ENCODE data around the gene AP3D1.

AP3D1 gene

DNA sequence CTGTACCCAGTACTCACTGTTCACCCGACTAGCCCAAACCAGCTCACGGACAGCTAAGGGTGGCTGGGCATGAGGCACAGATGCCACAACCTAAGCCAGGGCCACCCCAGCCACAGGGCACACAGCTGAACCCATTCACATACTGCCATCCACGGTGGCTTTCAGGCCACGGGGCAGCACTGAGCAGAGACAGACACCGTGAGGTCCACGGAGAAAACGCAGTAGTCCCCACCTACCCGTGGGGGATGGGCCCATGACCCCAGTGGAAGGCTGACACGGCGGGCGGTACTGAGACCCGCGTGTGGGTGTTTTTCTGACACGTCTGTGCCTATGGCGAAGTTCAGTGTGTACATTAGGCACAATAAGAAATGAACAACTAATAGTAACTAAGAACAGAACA is 29.1 kb downstream of the AP3D1 start:
- no peak for DNase-seq
- Histone ChIP-seq H3K4me3 (no peak overlapping the region), H3K27ac (no peak overlapping the region), H3K36me3 (peaks cover 76 to 99% (median 95%) of the 10 kb centered on the region in 3 donors), H3K27me3 (no peaks in the 10 kb centered on the region), H3K9me3 (no peaks in the 10 kb centered on the region), H3K4me1 (no peaks in the 10 kb centered on the region)
- intact Hi-C loops (cut with DNase I; ENCODE audit: low total_unique reads): no loop called here
- TF ChIP-seq, protein P1, sequence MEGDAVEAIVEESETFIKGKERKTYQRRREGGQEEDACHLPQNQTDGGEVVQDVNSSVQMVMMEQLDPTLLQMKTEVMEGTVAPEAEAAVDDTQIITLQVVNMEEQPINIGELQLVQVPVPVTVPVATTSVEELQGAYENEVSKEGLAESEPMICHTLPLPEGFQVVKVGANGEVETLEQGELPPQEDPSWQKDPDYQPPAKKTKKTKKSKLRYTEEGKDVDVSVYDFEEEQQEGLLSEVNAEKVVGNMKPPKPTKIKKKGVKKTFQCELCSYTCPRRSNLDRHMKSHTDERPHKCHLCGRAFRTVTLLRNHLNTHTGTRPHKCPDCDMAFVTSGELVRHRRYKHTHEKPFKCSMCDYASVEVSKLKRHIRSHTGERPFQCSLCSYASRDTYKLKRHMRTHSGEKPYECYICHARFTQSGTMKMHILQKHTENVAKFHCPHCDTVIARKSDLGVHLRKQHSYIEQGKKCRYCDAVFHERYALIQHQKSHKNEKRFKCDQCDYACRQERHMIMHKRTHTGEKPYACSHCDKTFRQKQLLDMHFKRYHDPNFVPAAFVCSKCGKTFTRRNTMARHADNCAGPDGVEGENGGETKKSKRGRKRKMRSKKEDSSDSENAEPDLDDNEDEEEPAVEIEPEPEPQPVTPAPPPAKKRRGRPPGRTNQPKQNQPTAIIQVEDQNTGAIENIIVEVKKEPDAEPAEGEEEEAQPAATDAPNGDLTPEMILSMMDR (IDR thresholded peaks at IDR 0.05): no peak

GRCh38 chr19:2121416-2122051 is 29.8 kb downstream of the AP3D1 start:
- H3K27me3 ChIP-seq: no peaks in the 10 kb centered on the region
- H3K4me3 ChIP-seq: no peak overlapping the region
- no peaks in the 10 kb centered on the region for H3K4me1 ChIP-seq
- peaks cover 76 to 99% (median 95%) of the 10 kb centered on the region in 3 donors for H3K36me3 ChIP-seq
- H3K27ac ChIP-seq: no peak overlapping the region
- H3K9me3 ChIP-seq: no peaks in the 10 kb centered on the region
- DNase-seq: no peak
- TF ChIP-seq, protein P1 (IDR thresholded peaks at IDR 0.05): no peak
- intact Hi-C loops (cut with DNase I; ENCODE audit: low total_unique reads): no loop called here

DNA sequence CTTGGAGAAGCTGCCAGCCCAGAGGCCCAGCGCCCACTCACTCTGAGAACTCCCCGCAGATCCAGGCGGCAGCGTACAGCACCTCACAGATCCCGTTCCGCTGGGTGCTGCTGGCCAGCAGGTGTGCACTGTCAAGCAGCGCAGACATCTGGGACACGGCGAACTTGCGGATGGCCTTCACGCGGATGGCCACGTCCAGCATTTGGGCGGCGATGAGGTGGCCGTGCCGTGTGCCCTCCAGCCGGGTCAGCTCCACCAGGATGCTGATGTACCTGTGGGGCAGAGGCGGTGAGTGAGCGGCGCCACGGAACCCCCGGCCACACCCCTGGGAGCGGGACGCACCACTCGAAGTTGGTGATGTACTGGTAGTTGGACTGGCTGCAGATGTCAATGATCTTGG is 30.5 kb downstream of the AP3D1 start:
- intact Hi-C loops (cut with DNase I; ENCODE audit: low total_unique reads): no loop called here
- Histone ChIP-seq H3K4me1 (no peaks in the 10 kb centered on the region), H3K36me3 (peaks cover 83 to 99% (median 96%) of the 10 kb centered on the region in 3 donors), H3K4me3 (no peak overlapping the region), H3K9me3 (no peaks in the 10 kb centered on the region), H3K27me3 (no peaks in the 10 kb centered on the region), H3K27ac (no peak overlapping the region)
- TF ChIP-seq, protein P1 (IDR thresholded peaks at IDR 0.05): no peak
- DNase-seq: no peak

DNA sequence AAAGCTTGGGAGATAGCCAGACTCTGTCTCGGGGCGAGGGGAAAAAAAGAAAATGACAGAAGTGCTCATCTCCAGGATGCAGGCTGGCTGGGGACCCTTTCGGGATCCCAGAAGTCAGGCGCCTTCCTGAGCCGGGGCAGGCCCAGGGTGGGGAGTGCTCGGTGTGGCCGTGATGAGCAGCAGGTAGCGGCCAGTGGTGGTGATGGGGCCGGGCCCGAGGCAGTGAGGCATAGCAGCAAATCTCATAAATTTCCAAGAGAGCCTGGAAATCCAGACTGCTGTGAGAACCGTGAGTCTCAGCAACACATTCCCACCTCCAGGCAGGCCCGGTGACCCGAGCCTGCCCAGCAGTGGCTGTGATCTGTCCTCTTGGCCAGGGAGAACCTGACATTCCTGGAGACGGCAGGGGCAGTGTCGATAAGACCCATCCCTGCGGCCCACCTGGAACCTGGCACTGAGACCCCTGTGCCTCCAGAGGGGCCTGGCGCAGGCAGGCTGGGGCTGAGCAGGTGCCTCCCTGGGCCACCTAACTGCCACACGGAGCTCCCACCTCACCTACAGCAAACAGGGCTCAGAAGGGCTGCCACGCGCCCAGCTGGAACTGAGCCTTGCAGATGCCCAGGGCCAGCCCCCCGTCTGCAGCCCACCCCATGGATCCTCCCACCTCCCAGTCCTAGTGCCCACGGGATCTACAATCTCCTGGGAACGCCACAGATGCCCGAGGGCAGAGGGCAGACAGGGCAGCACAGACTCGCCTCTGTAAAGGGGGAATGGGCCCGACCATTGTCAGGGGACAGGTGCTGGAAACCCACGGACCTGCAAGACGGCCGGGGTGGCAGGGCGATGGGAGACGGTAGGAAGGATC is 31.2 kb downstream of the AP3D1 start:
- DNase-seq: no peak
- Histone ChIP-seq H3K27ac (no peak overlapping the region), H3K4me1 (no peaks in the 10 kb centered on the region), H3K9me3 (no peaks in the 10 kb centered on the region), H3K4me3 (no peak overlapping the region), H3K36me3 (peaks cover 90 to 100% (median 96%) of the 10 kb centered on the region in 3 donors), H3K27me3 (no peaks in the 10 kb centered on the region)
- TF ChIP-seq, protein P1 (IDR thresholded peaks at IDR 0.05): no peak
- intact Hi-C loops (cut with DNase I; ENCODE audit: low total_unique reads): no loop called here

DNA sequence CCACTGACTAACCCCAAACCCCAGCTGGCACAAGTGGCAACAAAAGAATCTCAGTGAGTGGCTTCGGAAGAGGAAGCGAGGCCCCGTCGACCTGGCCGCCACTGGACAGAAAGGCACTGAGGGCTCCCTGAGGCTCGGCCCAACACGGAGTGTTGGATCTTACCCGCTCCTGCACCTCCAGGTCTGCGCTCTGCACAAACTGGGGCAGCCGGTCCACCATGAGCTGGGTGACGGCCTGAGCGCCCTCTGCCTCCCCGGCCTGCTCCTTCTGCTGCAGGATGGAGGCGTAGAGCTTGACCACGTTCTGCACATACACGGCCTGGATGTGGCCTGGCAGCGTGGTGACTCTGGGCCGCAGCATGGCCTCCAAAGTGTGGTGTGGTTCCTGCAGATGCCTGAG is 32.9 kb downstream of the AP3D1 start:
- Histone ChIP-seq H3K9me3 (no peaks in the 10 kb centered on the region), H3K4me3 (no peak overlapping the region), H3K27me3 (no peaks in the 10 kb centered on the region), H3K36me3 (peaks cover 98 to 100% (median 99%) of the 10 kb centered on the region in 3 donors), H3K27ac (no peak overlapping the region), H3K4me1 (no peaks in the 10 kb centered on the region)
- intact Hi-C loops (cut with DNase I; ENCODE audit: low total_unique reads): no loop called here
- DNase-seq: no peak
- TF ChIP-seq, protein P1 (IDR thresholded peaks at IDR 0.05): no peak

All from tibial artery (tissue), 4 donors.